H9 (cell line): Measurements from ENCODE around the gene CXCL1. TPM values are rescaled to one million over a fixed set of nuclear protein-coding genes. Genes with fewer than 3 reads are reported as not detected.

Experiments used
- DNase-seq: peaks from one replicate; pipeline ENCODE4 v3.0.0-alpha.2; 2017
- H2AFZ ChIP-seq: one replicate; pipeline ENCODE4 v1.6.1; 2013; ENCODE audit warnings: mild to moderate bottlenecking, low read length, control low read depth, moderate library complexity
- H2AK5ac ChIP-seq: 2 replicates; pipeline ENCODE4 v1.6.1; 2013; ENCODE audit warnings: low read length, control low read depth, mixed read lengths; ENCODE audit not compliant: insufficient read length
- H2BK120ac ChIP-seq: one replicate; pipeline ENCODE4 v1.6.1; 2013; ENCODE audit warnings: low read depth, mild to moderate bottlenecking, low read length, control low read depth, inconsistent platforms; ENCODE audit not compliant: poor library complexity, severe bottlenecking
- H2BK12ac ChIP-seq: 2 replicates; pipeline ENCODE4 v1.6.1; 2013; ENCODE audit warnings: low read length, control low read depth, mixed read lengths, low read depth; ENCODE audit not compliant: insufficient read length
- H2BK15ac ChIP-seq: 2 replicates; pipeline ENCODE4 v1.6.1; 2013; ENCODE audit warnings: low read depth, low read length, control low read depth
- H2BK20ac ChIP-seq: one replicate; pipeline ENCODE4 v1.6.1; 2013; ENCODE audit warnings: low read depth, mild to moderate bottlenecking, low read length, control low read depth, inconsistent platforms; ENCODE audit not compliant: poor library complexity, severe bottlenecking
- H2BK5ac ChIP-seq: 2 replicates; pipeline ENCODE4 v1.6.1; 2013; ENCODE audit warnings: low read length, control low read depth, mixed read lengths; ENCODE audit not compliant: insufficient read length
- H3K14ac ChIP-seq: 2 replicates; pipeline ENCODE4 v1.6.1; 2013; ENCODE audit warnings: low read length, control low read depth; ENCODE audit not compliant: insufficient read depth
- H3K18ac ChIP-seq: 2 replicates; pipeline ENCODE4 v1.6.1; 2013; ENCODE audit warnings: low read depth, mild to moderate bottlenecking, mixed read lengths, low read length, control low read depth; ENCODE audit not compliant: insufficient read length
- H3K23ac ChIP-seq: 2 replicates; pipeline ENCODE4 v1.6.1; 2013; ENCODE audit warnings: low read length, control low read depth, mixed read lengths, low read depth; ENCODE audit not compliant: insufficient read length
- H3K23me2 ChIP-seq: 2 replicates; pipeline ENCODE4 v1.6.1; 2013; ENCODE audit warnings: low read depth, mild to moderate bottlenecking, mixed read lengths, low read length, control low read depth; ENCODE audit not compliant: insufficient read length, poor library complexity, severe bottlenecking
- H3K27ac ChIP-seq: 2 replicates; pipeline ENCODE4 v1.5.1; 2013; ENCODE audit warnings: low read length, control low read depth, mixed read lengths, low read depth; ENCODE audit not compliant: insufficient read length
- H3K27me3 ChIP-seq: 2 replicates; pipeline ENCODE4 v1.6.1; 2013; ENCODE audit warnings: low read length, control low read depth, inconsistent platforms; ENCODE audit not compliant: insufficient read depth
- H3K4ac ChIP-seq: 2 replicates; pipeline ENCODE4 v1.6.1; 2013; ENCODE audit warnings: low read depth, mild to moderate bottlenecking, control low read depth, inconsistent platforms, low read length, moderate library complexity
- H3K4me1 ChIP-seq: 2 replicates; pipeline ENCODE4 v1.6.1; 2013; ENCODE audit warnings: low read length, control low read depth, inconsistent platforms; ENCODE audit not compliant: insufficient read depth
- H3K4me2 ChIP-seq: 2 replicates; pipeline ENCODE4 v1.6.1; 2013; ENCODE audit warnings: low read length, control low read depth, mixed read lengths; ENCODE audit not compliant: insufficient read length, insufficient read depth
- H3K56ac ChIP-seq: 2 replicates; pipeline ENCODE4 v1.6.1; 2013; ENCODE audit warnings: low read depth, mild to moderate bottlenecking, mixed read lengths, low read length, control low read depth; ENCODE audit not compliant: insufficient read length
- H3K79me1 ChIP-seq: 2 replicates; pipeline ENCODE4 v1.6.1; 2013; ENCODE audit warnings: low read depth, mild to moderate bottlenecking, moderate library complexity, low read length, control low read depth, inconsistent platforms; ENCODE audit not compliant: insufficient read depth, poor library complexity, severe bottlenecking
- H3K79me2 ChIP-seq: 2 replicates; pipeline ENCODE4 v1.6.1; 2013; ENCODE audit warnings: low read length, control low read depth, inconsistent platforms; ENCODE audit not compliant: insufficient read depth
- H3K9ac ChIP-seq: 2 replicates; pipeline ENCODE4 v1.6.1; 2013; ENCODE audit warnings: low read length, control low read depth, mixed read lengths; ENCODE audit not compliant: insufficient read length; ENCODE audit errors: extremely low read depth
- H3K9me3 ChIP-seq: one replicate; pipeline ENCODE4 v1.6.1; 2013; ENCODE audit warnings: low read depth, low read length, inconsistent platforms; ENCODE audit not compliant: control insufficient read depth
- H3T11ph ChIP-seq: one replicate; pipeline ENCODE4 v1.6.1; 2013; ENCODE audit warnings: mild to moderate bottlenecking, low read length, control low read depth, inconsistent platforms
- H4K20me1 ChIP-seq: one replicate; pipeline ENCODE4 v1.6.1; 2013; ENCODE audit not compliant: control insufficient read depth, insufficient read length, insufficient read depth
- H4K5ac ChIP-seq: 2 replicates; pipeline ENCODE4 v1.6.1; 2013; ENCODE audit warnings: low read depth, mild to moderate bottlenecking, mixed read lengths, low read length, control low read depth; ENCODE audit not compliant: insufficient read length
- H4K8ac ChIP-seq: replicated peaks from 2 replicates; pipeline ENCODE4 v1.6.1; 2013; ENCODE audit warnings: low read length, control low read depth, mixed read lengths, low read depth; ENCODE audit not compliant: insufficient read length
- H4K91ac ChIP-seq: 2 replicates; pipeline ENCODE4 v1.6.1; 2013; ENCODE audit warnings: low read depth, mild to moderate bottlenecking, moderate library complexity, mixed read lengths, low read length, control low read depth; ENCODE audit not compliant: insufficient read length
- H3K27ac Mint-ChIP-seq, 3 experiments: 2 replicates in 2 of 3; 3 replicates in 1 of 3; pipeline ENCODE4 v1.8.0; 2020 to 2021; ENCODE audit warnings: mixed read lengths in 3 of 3, mild to moderate bottlenecking in 1 of 3, moderate library complexity in 1 of 3
- H3K27me3 Mint-ChIP-seq: 2 replicates; pipeline ENCODE4 v1.8.0; 2021; ENCODE audit warnings: low read depth, mild to moderate bottlenecking, moderate library complexity, mixed read lengths
- H3K36me3 Mint-ChIP-seq, 3 experiments: 2 replicates in 2 of 3; 3 replicates in 1 of 3; pipeline ENCODE4 v1.8.0; 2020 to 2021; ENCODE audit warnings: low read depth in 3 of 3, mixed read lengths in 3 of 3; ENCODE audit not compliant: insufficient read depth in 1 of 3
- H3K4me1 Mint-ChIP-seq, 2 experiments: 2 replicates each; pipeline ENCODE4 v1.8.0; 2020; ENCODE audit warnings: mixed read lengths in 2 of 2
- H3K4me3 Mint-ChIP-seq, 2 experiments: 2 replicates in 1 of 2; 3 replicates in 1 of 2; pipeline ENCODE4 v1.8.0; 2020 to 2021; ENCODE audit warnings: mild to moderate bottlenecking in 2 of 2, mixed read lengths in 2 of 2, moderate library complexity in 1 of 2
- H3K9me3 Mint-ChIP-seq, 2 experiments: 2 replicates in 1 of 2; 3 replicates in 1 of 2; pipeline ENCODE4 v1.8.0; 2020; ENCODE audit warnings: mild to moderate bottlenecking in 2 of 2, mixed read lengths in 2 of 2, moderate library complexity in 1 of 2
- CTCF ChIP-seq: fragments of 200-600 bp; sonication (generic); conservative IDR thresholded peaks from 3 replicates; pipeline ENCODE4 v1.8.0; 2021; ENCODE audit warnings: antibody characterized with exemption, mild to moderate bottlenecking
- WGBS: extraction: QIAGEN DNeasy Blood & Tissue Kit; methylation state at CpG from one replicate; pipeline ENCODE4 v1.1.7; 2013; ENCODE audit warnings: missing lambda C conversion rate, low lambda C conversion rate, mixed read lengths; ENCODE audit not compliant: insufficient read length; ENCODE audit errors: extremely low coverage; 5-methylcytosine and 5-hydroxymethylcytosine counted together
- total RNA-seq: library from RNA; stranded (reverse); gene quantifications from 2 replicates; pipeline ENCODE4 v1.2.1, GENCODE V29; 2021

Gene CXCL1
- total RNA-seq, 1 experiment from 2014 or later: 0.20 TPM

- DNase-seq: no peak
- no CpG with 5 or more reads among the region's 6 CpGs for WGBS
- no peak overlapping the region for H3T11ph ChIP-seq
- H3K36me3 Mint-ChIP-seq: no peaks in the 10 kb centered on the region
- no peak overlapping the region for H3K4me3 Mint-ChIP-seq
- no peak overlapping the region for H4K8ac ChIP-seq
- no peak overlapping the region for H3K9ac ChIP-seq
- H3K27ac Mint-ChIP-seq: no peak overlapping the region
- H3K9me3 Mint-ChIP-seq: no peaks in the 10 kb centered on the region
- H3K27me3 ChIP-seq: no peaks in the 10 kb centered on the region; the same call in 1 of the 2 replicates
- H3K27ac ChIP-seq: no peak overlapping the region
- no peak overlapping the region for H3K14ac ChIP-seq
- H3K79me2 ChIP-seq: no peaks in the 10 kb centered on the region
- H2BK15ac ChIP-seq: no peak overlapping the region
- H4K20me1 ChIP-seq: no peaks in the 10 kb centered on the region
- no peak overlapping the region for H2BK5ac ChIP-seq
- peaks cover 51% of the 10 kb centered on the region for H3K27me3 Mint-ChIP-seq
- no peak overlapping the region for H2AFZ ChIP-seq
- H3K4ac ChIP-seq: no peak overlapping the region
- no peak overlapping the region for H3K23ac ChIP-seq
- H3K4me1 Mint-ChIP-seq: peaks cover 15 to 21% of the 10 kb centered on the region in 2 experiments
- no peak overlapping the region for H2BK20ac ChIP-seq
- no peak overlapping the region for H3K18ac ChIP-seq
- no peaks in the 10 kb centered on the region for H3K79me1 ChIP-seq
- TF ChIP-seq CTCF: no peak
- no peak overlapping the region for H3K4me2 ChIP-seq
- no peak overlapping the region for H2AK5ac ChIP-seq
- no peak overlapping the region for H4K91ac ChIP-seq
- H2BK12ac ChIP-seq: no peak overlapping the region
- 0 out of 2 replicates have a peak, but pooled peaks cover 2% of the 10 kb centered on the region for H3K4me1 ChIP-seq
- no peaks in the 10 kb centered on the region for H3K9me3 ChIP-seq
- no peak overlapping the region for H2BK120ac ChIP-seq
- H3K23me2 ChIP-seq: peaks cover 12% of the 10 kb centered on the region
- H3K56ac ChIP-seq: no peak overlapping the region
- H4K5ac ChIP-seq: no peak overlapping the region
Measured at GRCh38 chr4:73871511-73872310, 2.5 kb downstream of the CXCL1 start.
